ENCODE results near the gene ARHGDIG.

The ARHGDIG gene

GRCh38 chr16:259226-259625, 21.2 kb upstream of the ARHGDIG start:
- TF ChIP-seq ZFX (IDR thresholded peaks at IDR 0.05; ENCODE audit: borderline replicate concordance) = no peak
- TF ChIP-seq CTCF (IDR thresholded peaks at IDR 0.05) = no peak
- no peak overlapping the region for H3K27ac ChIP-seq

- TF ChIP-seq CTCF (IDR thresholded peaks at IDR 0.05) (no peak), ZFX (IDR thresholded peaks at IDR 0.05; ENCODE audit: borderline replicate concordance) (no peak)
- H3K27ac ChIP-seq = no peak overlapping the region
Measured at GRCh38 chr16:259814-260253, 20.6 kb upstream of the ARHGDIG start.

GRCh38 chr16:260326-260725, 20.1 kb upstream of the ARHGDIG start:
- TF ChIP-seq ZFX (IDR thresholded peaks at IDR 0.05; ENCODE audit: borderline replicate concordance) = no peak
- no peak for TF ChIP-seq CTCF (IDR thresholded peaks at IDR 0.05)
- H3K27ac ChIP-seq = no peak overlapping the region

- TF ChIP-seq ZFX (IDR thresholded peaks at IDR 0.05; ENCODE audit: borderline replicate concordance) = no peak
- TF ChIP-seq CTCF (IDR thresholded peaks at IDR 0.05) = no peak
Measured at GRCh38 chr16:261031-261691, 19.2 kb upstream of the ARHGDIG start.

DNA sequence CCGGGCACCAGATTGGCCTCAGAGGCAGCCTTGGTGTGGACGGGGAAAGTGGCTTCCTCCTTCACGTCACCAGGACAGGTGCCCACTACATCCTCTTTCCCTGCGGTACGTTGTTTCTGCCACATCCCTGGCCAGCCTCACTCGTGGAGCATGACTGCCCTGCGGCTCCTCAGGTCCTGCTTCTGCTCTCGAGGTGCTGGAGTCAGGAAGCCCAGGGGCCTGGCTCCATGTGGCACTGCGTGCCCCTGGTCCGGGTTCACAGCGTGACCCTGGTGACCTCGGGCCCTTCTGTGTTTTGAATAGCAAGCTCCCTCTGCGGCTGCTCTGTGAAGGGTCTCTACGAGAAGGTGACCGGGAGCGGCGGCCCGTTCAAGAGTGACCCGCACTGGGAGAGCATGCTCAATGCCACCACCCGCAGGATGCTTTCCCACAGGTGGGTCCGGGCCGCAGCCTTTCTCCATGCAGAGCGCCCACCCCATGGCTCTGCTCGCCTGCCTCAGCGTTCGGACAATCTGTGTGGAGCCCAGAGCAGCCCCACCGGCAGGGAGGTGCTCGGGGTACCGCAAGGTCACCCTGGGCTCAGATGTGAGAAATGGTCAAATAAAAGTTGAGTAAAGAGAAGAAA, 18.2 kb upstream of the ARHGDIG start:
- H3K27ac ChIP-seq = no peak overlapping the region
- no peak for TF ChIP-seq ZFX (IDR thresholded peaks at IDR 0.05; ENCODE audit: borderline replicate concordance)
- no peak for TF ChIP-seq CTCF (IDR thresholded peaks at IDR 0.05)

More at GRCh38 chr16:261031-261691, 19.2 kb upstream of the ARHGDIG start:
- no peak overlapping the region for H3K27ac ChIP-seq

GRCh38 chr16:263182-263774, 17.1 kb upstream of the ARHGDIG start:
- no peak overlapping the region for H3K27ac ChIP-seq
- TF ChIP-seq ZFX (IDR thresholded peaks at IDR 0.05; ENCODE audit: borderline replicate concordance) = no peak
- no peak for TF ChIP-seq CTCF (IDR thresholded peaks at IDR 0.05)

- TF ChIP-seq ZFX (IDR thresholded peaks at IDR 0.05; ENCODE audit: borderline replicate concordance) (no peak), CTCF (IDR thresholded peaks at IDR 0.05) (no peak)
- no peak overlapping the region for H3K27ac ChIP-seq
Measured at GRCh38 chr16:263944-264343, 16.4 kb upstream of the ARHGDIG start.

All from 22Rv1 (cell line).